SIG-M5 treated with dmso at 0.1 percent for 504 hours (cell line): Measurements from ENCODE around the gene FUT8.

Source experiments
- DNase-seq: peaks from one replicate; lab custom pipeline; 2025; ENCODE audit not compliant: unreplicated experiment; lab: John Stamatoyannopoulos, UW

The FUT8 gene

GRCh38 chr14:65491274-65491673 lies 78.7 kb downstream of the FUT8 start:
- no peak for DNase-seq

- no peak for DNase-seq
Observed at GRCh38 chr14:65492266-65492665, 79.7 kb downstream of the FUT8 start.

GRCh38 chr14:65495196-65495595 lies 82.7 kb downstream of the FUT8 start:
- DNase-seq: no peak

- DNase-seq: no peak
Observed at GRCh38 chr14:65496178-65496993, 83.9 kb downstream of the FUT8 start.

GRCh38 chr14:65499138-65499537 lies 86.6 kb downstream of the FUT8 start:
- no peak for DNase-seq

GRCh38 chr14:65500075-65500474 lies 87.5 kb downstream of the FUT8 start:
- no peak for DNase-seq

GRCh38 chr14:65501328-65501727 lies 88.8 kb downstream of the FUT8 start:
- DNase-seq: no peak

GRCh38 chr14:65502676-65503124 lies 90.2 kb downstream of the FUT8 start:
- no peak for DNase-seq

- no peak for DNase-seq
Observed at GRCh38 chr14:65503771-65504170, 91.2 kb downstream of the FUT8 start.

GRCh38 chr14:65506801-65507200 lies 94.3 kb downstream of the FUT8 start:
- no peak for DNase-seq

GRCh38 chr14:65509842-65510241 lies 97.3 kb downstream of the FUT8 start:
- DNase-seq: no peak

GRCh38 chr14:65513671-65514070 lies 101.1 kb downstream of the FUT8 start:
- no peak for DNase-seq

- DNase-seq: no peak
Observed at GRCh38 chr14:65517635-65518542, 105.4 kb downstream of the FUT8 start.

GRCh38 chr14:65528069-65528468 lies 115.5 kb downstream of the FUT8 start:
- no peak for DNase-seq

GRCh38 chr14:65531148-65531547 lies 118.6 kb downstream of the FUT8 start:
- no peak for DNase-seq

GRCh38 chr14:65533736-65534404 lies 121.3 kb downstream of the FUT8 start:
- no peak for DNase-seq

- DNase-seq: no peak
Observed at GRCh38 chr14:65536781-65537423, 124.4 kb downstream of the FUT8 start.

- no peak for DNase-seq
Observed at GRCh38 chr14:65548878-65549277, 136.3 kb downstream of the FUT8 start.

- no peak for DNase-seq
Observed at GRCh38 chr14:65549429-65549828, 136.9 kb downstream of the FUT8 start.

- no peak for DNase-seq
Observed at GRCh38 chr14:65550779-65551643, 138.5 kb downstream of the FUT8 start.
